Thyroid gland (tissue), 4 donors: ENCODE data around the gene ECD.

ENCODE experiments used
- CTCF ChIP-seq, 6 experiments: fragments of 200-600 bp in 3 of 6; fragments of 450-650 bp in 3 of 6; sonication (generic) in 3 of 6; IDR thresholded peaks; one replicate each; pipeline ENCODE4 v1.5.1; 2016 to 2019; ENCODE audit warnings: antibody characterized with exemption in 6 of 6, mild to moderate bottlenecking in 2 of 6, inconsistent platforms in 1 of 6, moderate library complexity in 1 of 6
- POLR2A ChIP-seq, 2 donors: fragments of 450-650 bp; IDR thresholded peaks; one replicate each; pipeline ENCODE4 v1.6.1; 2017; ENCODE audit warnings: antibody characterized with exemption in 2 of 2, mild to moderate bottlenecking in 2 of 2, moderate library complexity in 1 of 2

- TF ChIP-seq POLR2A (IDR thresholded peaks at IDR 0.05) (no peak), CTCF (IDR thresholded peaks at IDR 0.05) (no peak)
Observed at GRCh38 chr10:73139251-73139650, 28.6 kb downstream of the ECD start.
